Stomach (tissue), 4 donors: ENCODE results near the gene ACTN4.

Source experiments
- EP300 ChIP-seq: sonication (generic); formaldehyde crosslinking; IDR thresholded peaks from one replicate; pipeline ENCODE4 v1.6.1; 2017; ENCODE audit warnings: antibody characterized with exemption
- POLR2A ChIP-seq, 4 donors: fragments of 450-650 bp; IDR thresholded peaks; one replicate each; pipeline ENCODE4 v1.6.1; 2016; ENCODE audit warnings: antibody characterized with exemption in 4 of 4, control low read depth in 2 of 4, mild to moderate bottlenecking in 1 of 4, moderate library complexity in 1 of 4
- POLR2AphosphoS5 ChIP-seq, 3 donors: sonication (generic); formaldehyde crosslinking; IDR thresholded peaks; one replicate each; pipeline ENCODE4 v1.6.1; 2016; ENCODE audit warnings: antibody characterized with exemption in 3 of 3
- TF ChIP-seq, protein P1 (sequence below), 7 experiments: fragments of 450-650 bp in 4 of 7; fragments of 200-600 bp in 3 of 7; sonication (generic) in 3 of 7; IDR thresholded peaks; one replicate each; pipeline ENCODE4 v1.5.1; 2016 to 2019; ENCODE audit warnings: antibody characterized with exemption in 7 of 7, control low read depth in 2 of 7, mild to moderate bottlenecking in 1 of 7

- TF ChIP-seq EP300 (no peak), POLR2A (IDR thresholded peaks at IDR 0.05) (no peak), POLR2AphosphoS5 (IDR thresholded peaks at IDR 0.05) (no peak)
- TF ChIP-seq, protein P1, sequence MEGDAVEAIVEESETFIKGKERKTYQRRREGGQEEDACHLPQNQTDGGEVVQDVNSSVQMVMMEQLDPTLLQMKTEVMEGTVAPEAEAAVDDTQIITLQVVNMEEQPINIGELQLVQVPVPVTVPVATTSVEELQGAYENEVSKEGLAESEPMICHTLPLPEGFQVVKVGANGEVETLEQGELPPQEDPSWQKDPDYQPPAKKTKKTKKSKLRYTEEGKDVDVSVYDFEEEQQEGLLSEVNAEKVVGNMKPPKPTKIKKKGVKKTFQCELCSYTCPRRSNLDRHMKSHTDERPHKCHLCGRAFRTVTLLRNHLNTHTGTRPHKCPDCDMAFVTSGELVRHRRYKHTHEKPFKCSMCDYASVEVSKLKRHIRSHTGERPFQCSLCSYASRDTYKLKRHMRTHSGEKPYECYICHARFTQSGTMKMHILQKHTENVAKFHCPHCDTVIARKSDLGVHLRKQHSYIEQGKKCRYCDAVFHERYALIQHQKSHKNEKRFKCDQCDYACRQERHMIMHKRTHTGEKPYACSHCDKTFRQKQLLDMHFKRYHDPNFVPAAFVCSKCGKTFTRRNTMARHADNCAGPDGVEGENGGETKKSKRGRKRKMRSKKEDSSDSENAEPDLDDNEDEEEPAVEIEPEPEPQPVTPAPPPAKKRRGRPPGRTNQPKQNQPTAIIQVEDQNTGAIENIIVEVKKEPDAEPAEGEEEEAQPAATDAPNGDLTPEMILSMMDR (IDR thresholded peaks at IDR 0.05) = no peak
These were observed 61.7 kb downstream of the ACTN4 start for GRCh38 chr19:38709119-38709518.
